ENCODE measurements around the gene UROC1.

UROC1 gene

GRCh38 chr3:126525091-126525852 lies 7.7 kb upstream of the UROC1 start:
- no peak overlapping the region for H3K9ac ChIP-seq (ENCODE audit: low read length in 5 of 5)
- H3K27me3 ChIP-seq (ENCODE audit: control insufficient read depth in 5 of 5, insufficient read depth in 4 of 5, low read length in 5 of 5), result peaks cover 0 to 19% (median 12%) of the 10 kb centered on the region in 5 donors
- no peaks in the 10 kb centered on the region for H3K9me3 ChIP-seq (ENCODE audit: control insufficient read depth in 5 of 5, low read length in 5 of 5)
- no peaks in the 10 kb centered on the region for H3K36me3 ChIP-seq (ENCODE audit: control insufficient read depth in 5 of 5, insufficient read depth in 5 of 5, low read length in 5 of 5)
- H3K4me3 ChIP-seq (ENCODE audit: low read depth in 1 of 5, low read length in 5 of 5), result peak overlapping the region in 2 of 5 donors; percentile 46 to 55
- H3K27ac ChIP-seq (ENCODE audit: low read depth, low read length), result no peak overlapping the region
- H3K4me1 ChIP-seq (ENCODE audit: control insufficient read depth in 5 of 5, insufficient read depth in 5 of 5, low read length in 5 of 5), result peaks cover 0 to 26% (median 15%) of the 10 kb centered on the region in 5 donors

- peaks cover 0 to 19% (median 12%) of the 10 kb centered on the region in 5 donors for H3K27me3 ChIP-seq (ENCODE audit: control insufficient read depth in 5 of 5, insufficient read depth in 4 of 5, low read length in 5 of 5)
Observed at GRCh38 chr3:126524429-126524988, 6.9 kb upstream of the UROC1 start.

GRCh38 chr3:126523745-126524428 lies 6.3 kb upstream of the UROC1 start, which contains the start of gene CHST13:
CHST13 (plus strand) TSS chr3:126524155; CDS start chr3:126524333, 178 bp downstream.
- H3K9ac ChIP-seq (ENCODE audit: low read length in 5 of 5), result peak within 1 kb of the TSS in 1 of 5 donors; percentile 30
- H3K4me1 ChIP-seq (ENCODE audit: control insufficient read depth in 5 of 5, insufficient read depth in 5 of 5, low read length in 5 of 5), result peaks cover 0 to 18% (median 13%) of the 10 kb centered on the region in 5 donors
- no peaks in the 10 kb centered on the region for H3K9me3 ChIP-seq (ENCODE audit: control insufficient read depth in 5 of 5, low read length in 5 of 5)
- peak within 1 kb of the TSS; percentile 27 to 63 (median 46) for H3K4me3 ChIP-seq (ENCODE audit: low read depth in 1 of 5, low read length in 5 of 5)
- peaks cover 0 to 19% (median 12%) of the 10 kb centered on the region in 5 donors for H3K27me3 ChIP-seq (ENCODE audit: control insufficient read depth in 5 of 5, insufficient read depth in 4 of 5, low read length in 5 of 5)
- H3K36me3 ChIP-seq (ENCODE audit: control insufficient read depth in 5 of 5, insufficient read depth in 5 of 5, low read length in 5 of 5), result no peaks in the 10 kb centered on the region
- H3K27ac ChIP-seq (ENCODE audit: low read depth, low read length), result no peak within 1 kb of the TSS

More at GRCh38 chr3:126524429-126524988, 6.9 kb upstream of the UROC1 start:
- Histone ChIP-seq H3K36me3 (ENCODE audit: control insufficient read depth in 5 of 5, insufficient read depth in 5 of 5, low read length in 5 of 5) (no peaks in the 10 kb centered on the region), H3K9me3 (ENCODE audit: control insufficient read depth in 5 of 5, low read length in 5 of 5) (no peaks in the 10 kb centered on the region), H3K4me1 (ENCODE audit: control insufficient read depth in 5 of 5, insufficient read depth in 5 of 5, low read length in 5 of 5) (peaks cover 0 to 19% (median 14%) of the 10 kb centered on the region in 5 donors), H3K9ac (ENCODE audit: low read length in 5 of 5) (peak overlapping the region in 1 of 5 donors; percentile 30), H3K27ac (ENCODE audit: low read depth, low read length) (no peak overlapping the region), H3K4me3 (ENCODE audit: low read depth in 1 of 5, low read length in 5 of 5) (peak overlapping the region; percentile 27 to 63 (median 46))

GRCh38 chr3:126522363-126522788 lies 4.8 kb upstream of the UROC1 start:
- Histone ChIP-seq H3K4me3 (ENCODE audit: low read depth in 1 of 5, low read length in 5 of 5) (no peak overlapping the region), H3K9me3 (ENCODE audit: control insufficient read depth in 5 of 5, low read length in 5 of 5) (no peaks in the 10 kb centered on the region), H3K4me1 (ENCODE audit: control insufficient read depth in 5 of 5, insufficient read depth in 5 of 5, low read length in 5 of 5) (peaks cover 0 to 15% (median 13%) of the 10 kb centered on the region in 5 donors), H3K9ac (ENCODE audit: low read length in 5 of 5) (no peak overlapping the region), H3K27me3 (ENCODE audit: control insufficient read depth in 5 of 5, insufficient read depth in 4 of 5, low read length in 5 of 5) (peaks cover 2 to 19% (median 15%) of the 10 kb centered on the region in 5 donors), H3K27ac (ENCODE audit: low read depth, low read length) (no peak overlapping the region), H3K36me3 (ENCODE audit: control insufficient read depth in 5 of 5, insufficient read depth in 5 of 5, low read length in 5 of 5) (no peaks in the 10 kb centered on the region)

DNA sequence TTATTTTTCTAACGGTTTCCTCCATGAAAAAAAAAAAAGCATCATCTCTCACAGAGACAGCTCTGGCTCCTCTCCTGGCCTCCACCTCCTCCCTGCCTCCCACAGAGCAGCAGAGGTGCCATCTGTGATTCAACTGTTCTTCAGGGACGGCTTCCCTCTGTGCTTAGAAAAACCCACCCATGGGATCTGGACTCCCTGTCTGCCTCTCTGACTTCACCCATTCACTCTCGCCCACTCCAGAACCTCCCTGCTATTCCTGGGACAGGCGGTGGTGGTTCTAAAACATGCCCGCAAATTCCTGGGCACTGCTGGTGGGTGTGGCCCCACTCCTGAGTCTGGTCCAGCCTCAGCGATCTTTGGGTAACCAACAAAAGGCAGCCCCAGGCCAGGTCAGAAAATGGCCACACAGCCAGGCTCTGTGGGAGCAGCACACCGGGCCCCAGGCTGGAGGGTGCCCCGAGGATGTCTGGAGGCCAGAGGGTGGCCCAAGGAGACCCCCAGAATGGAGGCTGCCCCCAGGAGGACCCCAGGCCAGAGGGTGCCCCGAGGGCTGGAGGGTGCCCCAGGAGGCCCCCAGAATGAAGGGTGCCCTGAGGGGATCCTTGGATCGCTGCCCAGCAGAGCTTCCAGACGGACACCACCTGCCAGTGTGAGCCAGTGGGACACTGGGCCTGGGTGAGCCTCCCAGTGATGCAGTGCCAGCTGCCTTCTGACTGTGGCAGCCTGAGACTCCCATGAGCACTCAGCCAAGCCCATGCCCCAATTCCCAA lies 3.7 kb upstream of the UROC1 start:
- H3K27me3 ChIP-seq (ENCODE audit: control insufficient read depth in 5 of 5, insufficient read depth in 4 of 5, low read length in 5 of 5), result peaks cover 2 to 24% (median 16%) of the 10 kb centered on the region in 5 donors
- no peaks in the 10 kb centered on the region for H3K9me3 ChIP-seq (ENCODE audit: control insufficient read depth in 5 of 5, low read length in 5 of 5)
- H3K4me1 ChIP-seq (ENCODE audit: control insufficient read depth in 5 of 5, insufficient read depth in 5 of 5, low read length in 5 of 5), result peaks cover 0 to 15% (median 13%) of the 10 kb centered on the region in 5 donors
- H3K9ac ChIP-seq (ENCODE audit: low read length in 5 of 5), result no peak overlapping the region
- no peak overlapping the region for H3K27ac ChIP-seq (ENCODE audit: low read depth, low read length)
- no peaks in the 10 kb centered on the region for H3K36me3 ChIP-seq (ENCODE audit: control insufficient read depth in 5 of 5, insufficient read depth in 5 of 5, low read length in 5 of 5)
- H3K4me3 ChIP-seq (ENCODE audit: low read depth in 1 of 5, low read length in 5 of 5), result no peak overlapping the region

GRCh38 chr3:126519506-126520455 lies 2.2 kb upstream of the UROC1 start:
- no peaks in the 10 kb centered on the region for H3K36me3 ChIP-seq (ENCODE audit: control insufficient read depth in 5 of 5, insufficient read depth in 5 of 5, low read length in 5 of 5)
- no peak overlapping the region for H3K9ac ChIP-seq (ENCODE audit: low read length in 5 of 5)
- H3K4me3 ChIP-seq (ENCODE audit: low read depth in 1 of 5, low read length in 5 of 5), result no peak overlapping the region
- H3K27ac ChIP-seq (ENCODE audit: low read depth, low read length), result no peak overlapping the region
- H3K9me3 ChIP-seq (ENCODE audit: control insufficient read depth in 5 of 5, low read length in 5 of 5), result no peaks in the 10 kb centered on the region
- H3K27me3 ChIP-seq (ENCODE audit: control insufficient read depth in 5 of 5, insufficient read depth in 4 of 5, low read length in 5 of 5), result peaks cover 2 to 19% (median 13%) of the 10 kb centered on the region in 5 donors
- H3K4me1 ChIP-seq (ENCODE audit: control insufficient read depth in 5 of 5, insufficient read depth in 5 of 5, low read length in 5 of 5), result peaks cover 0 to 13% (median 11%) of the 10 kb centered on the region in 5 donors

DNA sequence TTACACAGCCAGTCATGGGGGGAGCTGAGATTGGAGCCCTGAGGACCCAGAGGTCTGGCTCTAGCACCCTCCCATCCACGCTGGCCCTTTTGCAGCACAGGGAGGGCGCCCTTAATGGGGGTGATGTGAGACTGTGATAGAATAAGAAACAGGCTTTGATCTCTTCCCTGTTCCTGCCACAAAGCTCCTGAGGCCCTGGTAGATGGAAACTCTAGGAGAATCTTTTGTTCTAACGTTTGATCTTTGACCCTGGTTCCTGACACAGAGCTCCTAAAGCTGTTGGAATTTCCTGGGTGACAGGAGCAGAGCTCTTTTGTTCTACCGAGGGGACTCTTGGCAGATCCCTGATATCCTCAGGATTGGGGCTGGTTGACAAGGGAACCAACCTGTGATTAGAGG lies 1.2 kb upstream of the UROC1 start:
- peaks cover 2 to 16% (median 8%) of the 10 kb centered on the region in 5 donors for H3K27me3 ChIP-seq (ENCODE audit: control insufficient read depth in 5 of 5, insufficient read depth in 4 of 5, low read length in 5 of 5)
- H3K27ac ChIP-seq (ENCODE audit: low read depth, low read length), result no peak overlapping the region
- peaks cover 0 to 4% (median 3%) of the 10 kb centered on the region in 5 donors for H3K4me1 ChIP-seq (ENCODE audit: control insufficient read depth in 5 of 5, insufficient read depth in 5 of 5, low read length in 5 of 5)
- no peaks in the 10 kb centered on the region for H3K36me3 ChIP-seq (ENCODE audit: control insufficient read depth in 5 of 5, insufficient read depth in 5 of 5, low read length in 5 of 5)
- no peak overlapping the region for H3K9ac ChIP-seq (ENCODE audit: low read length in 5 of 5)
- H3K9me3 ChIP-seq (ENCODE audit: control insufficient read depth in 5 of 5, low read length in 5 of 5), result no peaks in the 10 kb centered on the region
- H3K4me3 ChIP-seq (ENCODE audit: low read depth in 1 of 5, low read length in 5 of 5), result no peak overlapping the region

DNA sequence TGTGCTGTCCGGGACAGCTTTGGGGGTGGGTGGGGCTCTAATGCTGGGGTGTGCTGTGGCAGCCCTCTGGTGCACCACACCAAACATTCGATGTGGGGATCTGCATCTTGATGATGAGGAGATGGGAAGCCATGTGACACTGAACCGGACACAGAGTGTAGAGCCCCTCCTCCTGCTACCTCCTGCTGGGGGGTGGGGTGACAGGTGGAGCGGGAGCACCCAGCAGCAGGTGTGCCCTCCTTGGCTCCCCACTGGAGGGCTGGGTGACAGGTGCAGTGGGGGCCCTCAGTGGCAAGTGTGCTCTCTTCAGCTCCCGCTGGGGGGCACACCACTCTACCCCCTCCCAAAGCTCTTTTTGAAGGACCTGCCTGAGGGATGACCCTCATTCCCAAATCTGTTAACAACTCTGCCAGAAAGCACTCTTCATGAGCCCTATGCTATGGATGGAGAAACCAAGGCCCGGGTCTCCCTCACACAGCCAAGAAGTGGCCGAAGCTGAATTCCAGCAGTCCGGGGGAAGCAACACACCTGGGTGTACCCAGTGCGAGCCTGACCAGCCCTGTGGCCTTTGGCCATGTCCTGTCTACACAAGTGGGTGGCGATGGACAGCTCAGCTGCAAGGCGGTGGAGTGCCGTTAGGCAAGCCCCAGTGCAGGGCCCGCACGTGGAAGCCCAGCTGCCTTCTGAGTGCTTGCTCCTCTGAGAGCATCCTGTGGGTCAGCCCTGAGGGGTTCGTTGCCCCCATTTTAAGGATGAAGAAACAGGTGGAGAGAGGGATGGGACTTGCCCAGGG lies 609 bp upstream of the UROC1 start:
- Histone ChIP-seq H3K4me3 (ENCODE audit: low read depth in 1 of 5, low read length in 5 of 5) (no peak overlapping the region), H3K36me3 (ENCODE audit: control insufficient read depth in 5 of 5, insufficient read depth in 5 of 5, low read length in 5 of 5) (no peaks in the 10 kb centered on the region), H3K9ac (ENCODE audit: low read length in 5 of 5) (no peak overlapping the region), H3K4me1 (ENCODE audit: control insufficient read depth in 5 of 5, insufficient read depth in 5 of 5, low read length in 5 of 5) (no peaks in the 10 kb centered on the region), H3K27ac (ENCODE audit: low read depth, low read length) (no peak overlapping the region), H3K9me3 (ENCODE audit: control insufficient read depth in 5 of 5, low read length in 5 of 5) (no peaks in the 10 kb centered on the region), H3K27me3 (ENCODE audit: control insufficient read depth in 5 of 5, insufficient read depth in 4 of 5, low read length in 5 of 5) (peaks cover under 1 to 10% (median 3%) of the 10 kb centered on the region in 5 donors)

All from subcutaneous abdominal adipose tissue (tissue), 5 donors.